Measurements from ENCODE around the gene IMPDH2.

IMPDH2 gene

GRCh38 chr3:49025005-49025792 lies 4.0 kb downstream of the IMPDH2 start:
- peaks cover 45% of the 10 kb centered on the region for H3K36me3 Mint-ChIP-seq (ENCODE audit: low read depth)
- no peaks in the 10 kb centered on the region for H3K9me3 Mint-ChIP-seq
- no peaks in the 10 kb centered on the region for H3K27me3 Mint-ChIP-seq (ENCODE audit: low read depth)
- no peak for TF ChIP-seq CTCF (IDR thresholded peaks at IDR 0.05; ENCODE audit: unreplicated experiment in 3 of 3)
- H3K27ac Mint-ChIP-seq: peak overlapping the region in 2 of 3 experiments; percentile 34 to 48
- H3K4me3 Mint-ChIP-seq: peak overlapping the region; percentile 0 to 98 (median 95)
- peaks cover 43% of the 10 kb centered on the region for H3K4me1 Mint-ChIP-seq

DNA sequence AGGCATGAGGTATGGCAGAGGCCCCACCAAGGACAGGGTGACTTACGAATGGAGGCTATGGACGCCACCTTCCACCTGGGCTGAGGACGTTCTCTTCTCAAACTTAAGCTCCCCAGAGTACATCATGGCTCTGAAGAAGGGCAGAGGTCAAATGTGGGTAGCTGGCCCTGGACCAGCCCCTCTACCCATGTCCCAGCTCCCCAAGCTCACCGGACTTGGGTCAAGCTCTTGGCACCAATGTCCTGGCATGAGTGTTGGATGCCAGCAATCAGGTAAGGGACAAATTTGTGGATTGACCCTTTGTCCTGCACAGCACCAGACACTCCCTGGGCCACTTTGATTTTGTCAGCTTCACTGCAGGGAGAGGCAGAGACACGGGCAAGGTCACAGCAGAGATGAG lies 4.7 kb downstream of the IMPDH2 start:
- H3K9me3 Mint-ChIP-seq: no peaks in the 10 kb centered on the region
- H3K4me3 Mint-ChIP-seq: peak overlapping the region; percentile 55 to 98 (median 95)
- no peak overlapping the region for H3K27ac Mint-ChIP-seq

GRCh38 chr3:49023775-49024174 lies 5.4 kb downstream of the IMPDH2 start:
- peaks cover 38% of the 10 kb centered on the region for H3K36me3 Mint-ChIP-seq (ENCODE audit: low read depth)
- no peak for TF ChIP-seq CTCF (IDR thresholded peaks at IDR 0.05; ENCODE audit: unreplicated experiment in 3 of 3)
- peak overlapping the region; percentile 95 to 98 (median 96) for H3K4me3 Mint-ChIP-seq
- H3K4me1 Mint-ChIP-seq: peaks cover 38% of the 10 kb centered on the region
- H3K27me3 Mint-ChIP-seq (ENCODE audit: low read depth): no peaks in the 10 kb centered on the region
- H3K9me3 Mint-ChIP-seq: no peaks in the 10 kb centered on the region
- H3K27ac Mint-ChIP-seq: no peak overlapping the region

More for the DNA sequence above, 4.7 kb downstream of the IMPDH2 start:
- H3K36me3 Mint-ChIP-seq (ENCODE audit: low read depth): peaks cover 42% of the 10 kb centered on the region
- peaks cover 40% of the 10 kb centered on the region for H3K4me1 Mint-ChIP-seq
- no peak for TF ChIP-seq CTCF (IDR thresholded peaks at IDR 0.05; ENCODE audit: unreplicated experiment in 3 of 3)
- H3K27me3 Mint-ChIP-seq (ENCODE audit: low read depth): no peaks in the 10 kb centered on the region

- Mint-ChIP-seq H3K9me3 (no peaks in the 10 kb centered on the region), H3K4me3 (peak overlapping the region; percentile 95 to 98 (median 96)), H3K27me3 (ENCODE audit: low read depth) (no peaks in the 10 kb centered on the region), H3K4me1 (peaks cover 30% of the 10 kb centered on the region), H3K36me3 (ENCODE audit: low read depth) (peaks cover 38% of the 10 kb centered on the region), H3K27ac (peak overlapping the region; percentile 75 to 96 (median 95))
- TF ChIP-seq CTCF (IDR thresholded peaks at IDR 0.05; ENCODE audit: unreplicated experiment in 3 of 3): no peak
Measured at GRCh38 chr3:49022688-49023171, 6.5 kb downstream of the IMPDH2 start.

DNA sequence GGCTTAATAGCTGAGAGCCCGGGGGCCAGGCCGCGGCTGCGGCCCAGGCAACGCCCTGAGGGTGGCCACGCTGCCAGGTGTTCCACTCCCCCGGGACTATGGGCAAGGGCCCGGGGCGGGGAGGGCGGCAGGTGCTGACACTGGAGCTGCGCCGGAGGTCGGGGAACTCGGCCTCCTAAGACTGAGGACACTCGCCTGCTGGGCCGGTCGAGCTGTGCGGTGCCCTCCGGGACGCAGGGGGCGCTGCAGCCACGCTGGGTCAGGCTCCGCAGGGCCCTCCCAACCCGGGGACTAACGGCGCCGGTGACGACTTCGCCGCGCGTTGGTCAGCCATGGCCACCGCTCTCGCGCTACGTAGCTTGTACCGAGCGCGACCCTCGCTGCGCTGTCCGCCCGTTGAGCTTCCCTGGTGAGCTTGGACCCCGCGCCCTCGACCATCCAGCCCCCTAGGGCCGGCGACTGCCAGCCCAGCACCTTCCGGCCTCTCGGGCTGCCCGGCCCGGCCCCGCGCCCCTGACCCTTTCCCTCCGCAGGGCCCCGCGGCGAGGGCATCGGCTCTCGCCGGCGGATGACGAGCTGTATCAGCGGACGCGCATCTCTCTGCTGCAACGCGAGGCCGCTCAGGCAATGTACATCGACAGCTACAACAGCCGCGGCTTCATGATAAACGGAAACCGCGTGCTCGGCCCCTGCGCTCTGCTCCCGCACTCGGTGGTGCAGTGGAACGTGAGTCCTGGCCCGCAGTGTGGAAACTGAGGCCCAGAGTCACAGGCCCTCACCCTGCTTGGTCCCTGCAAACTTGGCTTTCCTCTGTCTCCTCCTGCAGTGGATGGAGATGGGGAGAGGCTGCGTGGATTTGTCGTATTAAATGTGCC lies 7.1 kb downstream of the IMPDH2 start, which contains the start of gene NDUFAF3:
Gene NDUFAF3 (plus strand): TSS at position 309 of the 875 bp plus-strand sequence. CDS start 24 bp downstream, at position 333.
- H3K27me3 Mint-ChIP-seq (ENCODE audit: low read depth): no peaks in the 10 kb centered on the region
- peak within 1 kb of the TSS; percentile 95 to 99 (median 96) for H3K27ac Mint-ChIP-seq
- H3K4me3 Mint-ChIP-seq: peak within 1 kb of the TSS; percentile 96 to 98 (median 98)
- peak; percentile 97 to 100 (median 97) for TF ChIP-seq CTCF (IDR thresholded peaks at IDR 0.05; ENCODE audit: unreplicated experiment in 3 of 3)
- H3K4me1 Mint-ChIP-seq: peaks cover 24% of the 10 kb centered on the region
- peaks cover 36% of the 10 kb centered on the region for H3K36me3 Mint-ChIP-seq (ENCODE audit: low read depth)
- H3K9me3 Mint-ChIP-seq: no peaks in the 10 kb centered on the region
